GM12892 (cell line): Measurements from ENCODE around the gene POLN.

ENCODE experiments used
- POLR2A ChIP-seq: IDR thresholded peaks from 2 replicates; pipeline ENCODE4 v1.6.1; 2011; ENCODE audit warnings: low read depth, low read length, control low read depth
- POLR2AphosphoS5 ChIP-seq: IDR thresholded peaks from 2 replicates; pipeline ENCODE4 v1.6.1; 2011; ENCODE audit warnings: low read depth, low read length, control low read depth

DNA sequence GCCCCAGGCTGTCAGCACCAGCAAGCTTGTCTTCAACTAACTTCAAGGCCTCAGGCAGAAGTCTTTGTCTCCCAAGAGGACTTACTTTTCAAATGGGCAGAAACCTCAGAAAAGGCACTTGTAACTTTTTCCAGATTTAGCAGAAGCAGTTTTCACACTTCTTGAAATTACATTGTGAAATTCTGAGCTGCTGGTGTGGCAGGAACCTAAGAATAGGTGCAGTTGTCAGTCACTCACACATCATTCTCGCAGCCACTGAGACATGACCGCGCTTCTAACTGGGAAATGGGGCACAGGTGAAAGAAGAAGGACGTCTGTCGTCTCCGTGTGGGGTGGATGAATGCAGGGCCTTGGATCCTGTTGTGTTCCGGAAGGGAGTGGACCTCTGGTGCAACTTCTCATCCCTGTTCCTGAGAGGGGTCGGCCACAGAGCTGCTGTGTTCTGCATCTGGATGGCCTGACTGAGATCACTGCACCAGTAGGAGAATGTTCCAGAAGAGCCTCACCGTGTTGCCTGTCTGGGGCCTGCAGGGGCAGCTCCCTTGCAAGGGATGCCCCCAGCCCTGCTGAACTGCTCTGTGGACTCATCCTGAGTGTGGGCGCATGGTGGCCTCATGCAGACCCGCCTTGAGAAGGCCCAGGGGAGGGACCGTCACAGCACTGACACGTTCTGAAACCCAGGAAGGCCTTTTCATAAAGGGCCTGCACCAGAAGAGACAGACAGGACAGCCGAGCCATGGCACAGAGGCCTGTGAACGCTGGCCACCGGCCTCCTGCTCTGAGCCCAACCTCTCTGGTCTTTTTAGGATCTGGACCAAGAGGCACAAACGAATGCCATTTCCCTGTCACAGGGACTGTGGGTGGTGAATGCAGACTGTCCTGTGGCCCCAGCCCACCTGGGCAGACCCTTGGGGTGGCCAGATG, 164.1 kb downstream of the POLN start:
- TF ChIP-seq POLR2A (no peak), POLR2AphosphoS5 (no peak)
